OCI-LY1 (cell line): ENCODE results near the gene MAFG.

ENCODE experiments used
- H2AFZ ChIP-seq: fragments of 200-600 bp; sonication (generic), shearing (Covaris generic); 2 replicates; pipeline ENCODE4 v1.6.0; 2014; ENCODE audit warnings: antibody characterized with exemption, mild to moderate bottlenecking, low read length
- H3F3A ChIP-seq: fragments of 200-600 bp; sonication (generic), shearing (Covaris generic); 2 replicates; pipeline ENCODE4 v1.6.0; 2014; ENCODE audit warnings: mild to moderate bottlenecking, antibody characterized with exemption, low read length, moderate library complexity; ENCODE audit not compliant: insufficient read depth
- H3K27ac ChIP-seq: fragments of 200-600 bp; sonication (generic); 2 replicates; pipeline ENCODE4 v1.5.1; 2014; ENCODE audit warnings: low read length, mixed run types, mild to moderate bottlenecking, low read depth; ENCODE audit not compliant: poor library complexity, severe bottlenecking
- H3K27me3 ChIP-seq: fragments of 200-600 bp; sonication (generic); 2 replicates; pipeline ENCODE4 v1.6.0; 2014; ENCODE audit warnings: antibody characterized with exemption, mild to moderate bottlenecking, low read length, moderate library complexity; ENCODE audit not compliant: insufficient read depth
- H3K36me3 ChIP-seq: fragments of 200-600 bp; sonication (generic); 2 replicates; pipeline ENCODE4 v1.6.1; 2014; ENCODE audit warnings: mild to moderate bottlenecking, antibody characterized with exemption, low read length, moderate library complexity, mixed read lengths; ENCODE audit not compliant: insufficient read depth
- H3K4me1 ChIP-seq: fragments of 200-600 bp; sonication (generic); 2 replicates; pipeline ENCODE4 v1.5.1; 2014; ENCODE audit warnings: mild to moderate bottlenecking, low read length, moderate library complexity; ENCODE audit not compliant: insufficient read depth, severe bottlenecking
- H3K4me2 ChIP-seq: fragments of 200-600 bp; sonication (generic), shearing (Covaris generic); 2 replicates; pipeline ENCODE4 v1.6.1; 2014; ENCODE audit warnings: low read length
- H3K4me3 ChIP-seq: fragments of 200-600 bp; sonication (generic); 2 replicates; pipeline ENCODE4 v1.5.1; 2014; ENCODE audit warnings: low read length, low read depth, mild to moderate bottlenecking, mixed read lengths; ENCODE audit not compliant: poor library complexity, severe bottlenecking
- H3K79me2 ChIP-seq: fragments of 200-600 bp; shearing (Covaris generic); 2 replicates; pipeline ENCODE4 v1.6.1; 2016; ENCODE audit warnings: mixed run types, low read length, mixed read lengths; ENCODE audit not compliant: insufficient read depth
- H3K9ac ChIP-seq: fragments of 200-600 bp; sonication (generic), shearing (Covaris generic); 2 replicates; pipeline ENCODE4 v1.6.1; 2014; ENCODE audit warnings: mild to moderate bottlenecking, low read length, mixed read lengths
- H3K9me2 ChIP-seq: fragments of 200-600 bp; sonication (generic), shearing (Covaris generic); 2 replicates; pipeline ENCODE4 v1.6.1; 2014; ENCODE audit warnings: low read depth, mild to moderate bottlenecking, low read length, mixed read lengths
- H3K9me3 ChIP-seq: fragments of 200-600 bp; shearing (Covaris generic); 2 replicates; pipeline ENCODE4 v1.6.1; 2014; ENCODE audit warnings: low read length, mixed read lengths
- H4K20me1 ChIP-seq: fragments of 200-600 bp; sonication (generic), shearing (Covaris generic); 2 replicates; pipeline ENCODE4 v1.6.0; 2016; ENCODE audit warnings: mild to moderate bottlenecking, low read length; ENCODE audit not compliant: insufficient read depth
- EZH2 ChIP-seq: fragments of 200-600 bp; sonication (generic), shearing (Covaris generic); IDR thresholded peaks from 2 replicates; pipeline ENCODE4 v1.8.0; 2017; ENCODE audit warnings: borderline replicate concordance, mixed run types, mild to moderate bottlenecking, antibody characterized with exemption, low read length, moderate library complexity, mixed read lengths
- TF ChIP-seq, protein P1 (sequence below): fragments of 200-600 bp; sonication (generic), shearing (Covaris generic); IDR thresholded peaks from 2 replicates; pipeline ENCODE4 v1.5.1; 2017; ENCODE audit warnings: mild to moderate bottlenecking, antibody characterized with exemption, low read length, moderate library complexity, mixed read lengths

Gene MAFG

DNA sequence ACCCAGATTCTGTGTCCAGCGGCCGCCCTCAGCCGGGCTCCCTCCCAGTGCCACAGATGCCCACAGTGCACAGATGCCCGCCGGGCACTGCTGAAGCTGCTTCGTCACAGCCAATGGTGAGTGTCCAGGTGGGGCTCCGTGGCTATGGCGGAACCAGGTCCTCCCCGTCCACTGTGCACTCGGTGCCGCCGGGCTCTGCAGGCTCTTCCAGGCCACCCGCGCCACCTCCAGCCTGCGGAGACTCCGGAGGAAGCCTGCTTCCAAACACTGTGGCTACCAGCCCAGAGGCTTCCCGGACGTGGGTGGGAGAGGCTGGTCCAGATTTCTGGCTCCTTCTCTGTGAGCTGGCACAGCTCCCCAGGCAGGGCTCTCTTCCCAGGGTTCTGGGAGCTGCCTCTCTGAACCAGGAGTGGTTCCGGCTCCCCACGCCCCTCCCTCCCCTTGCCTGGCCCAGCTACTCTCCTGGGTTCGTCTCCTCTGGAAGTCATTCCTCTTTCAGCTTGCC lies 12.4 kb upstream of the MAFG start:
- H3K36me3 ChIP-seq, result no peaks in the 10 kb centered on the region
- H3K4me2 ChIP-seq, result no peak overlapping the region
- H3F3A ChIP-seq, result no peaks in the 10 kb centered on the region
- no peak overlapping the region for H3K4me3 ChIP-seq
- H3K27ac ChIP-seq, result no peak overlapping the region
- H2AFZ ChIP-seq, result no peak overlapping the region
- H4K20me1 ChIP-seq, result no peaks in the 10 kb centered on the region
- no peaks in the 10 kb centered on the region for H3K79me2 ChIP-seq
- no peaks in the 10 kb centered on the region for H3K9me3 ChIP-seq
- H3K27me3 ChIP-seq, result 0 out of 2 replicates have a peak, but pooled peaks cover 9% of the 10 kb centered on the region
- no peak for TF ChIP-seq EZH2
- TF ChIP-seq, protein P1, sequence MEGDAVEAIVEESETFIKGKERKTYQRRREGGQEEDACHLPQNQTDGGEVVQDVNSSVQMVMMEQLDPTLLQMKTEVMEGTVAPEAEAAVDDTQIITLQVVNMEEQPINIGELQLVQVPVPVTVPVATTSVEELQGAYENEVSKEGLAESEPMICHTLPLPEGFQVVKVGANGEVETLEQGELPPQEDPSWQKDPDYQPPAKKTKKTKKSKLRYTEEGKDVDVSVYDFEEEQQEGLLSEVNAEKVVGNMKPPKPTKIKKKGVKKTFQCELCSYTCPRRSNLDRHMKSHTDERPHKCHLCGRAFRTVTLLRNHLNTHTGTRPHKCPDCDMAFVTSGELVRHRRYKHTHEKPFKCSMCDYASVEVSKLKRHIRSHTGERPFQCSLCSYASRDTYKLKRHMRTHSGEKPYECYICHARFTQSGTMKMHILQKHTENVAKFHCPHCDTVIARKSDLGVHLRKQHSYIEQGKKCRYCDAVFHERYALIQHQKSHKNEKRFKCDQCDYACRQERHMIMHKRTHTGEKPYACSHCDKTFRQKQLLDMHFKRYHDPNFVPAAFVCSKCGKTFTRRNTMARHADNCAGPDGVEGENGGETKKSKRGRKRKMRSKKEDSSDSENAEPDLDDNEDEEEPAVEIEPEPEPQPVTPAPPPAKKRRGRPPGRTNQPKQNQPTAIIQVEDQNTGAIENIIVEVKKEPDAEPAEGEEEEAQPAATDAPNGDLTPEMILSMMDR, result no peak
- no peak overlapping the region for H3K9ac ChIP-seq
- peaks cover 18% of the 10 kb centered on the region for H3K4me1 ChIP-seq
- H3K9me2 ChIP-seq, result no peaks in the 10 kb centered on the region

DNA sequence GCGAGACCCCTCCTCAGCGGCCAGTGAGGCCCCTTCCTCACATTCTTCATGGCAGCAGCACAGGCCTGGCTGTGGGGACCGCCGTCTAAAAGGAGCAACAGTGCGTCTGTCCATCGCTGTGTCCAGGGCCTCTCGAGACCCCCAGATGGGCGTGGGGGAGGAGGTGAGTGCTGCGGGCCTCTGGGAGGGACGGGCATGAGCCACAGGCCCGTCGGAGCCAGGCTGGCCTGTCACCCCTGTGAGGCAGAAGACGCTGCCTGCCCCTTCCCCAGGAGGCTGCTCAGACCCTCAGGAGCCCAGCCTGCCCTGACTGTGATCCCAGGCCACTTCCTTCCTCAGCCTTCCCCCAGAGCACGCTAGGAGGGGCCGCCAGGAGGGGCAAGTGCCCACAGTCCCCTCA lies 11.7 kb upstream of the MAFG start:
- Histone ChIP-seq H3K4me2 (no peak overlapping the region), H3K27me3 (0 out of 2 replicates have a peak, but pooled peaks cover 3% of the 10 kb centered on the region), H3K4me3 (no peak overlapping the region), H3K9me2 (no peaks in the 10 kb centered on the region), H2AFZ (no peak overlapping the region), H3K27ac (no peak overlapping the region), H3K9ac (no peak overlapping the region), H3K79me2 (no peaks in the 10 kb centered on the region), H3F3A (no peaks in the 10 kb centered on the region), H3K4me1 (peaks cover 18% of the 10 kb centered on the region), H3K36me3 (no peaks in the 10 kb centered on the region), H3K9me3 (no peaks in the 10 kb centered on the region), H4K20me1 (no peaks in the 10 kb centered on the region)
- no peak for TF ChIP-seq EZH2
- TF ChIP-seq, protein P1, result no peak

DNA sequence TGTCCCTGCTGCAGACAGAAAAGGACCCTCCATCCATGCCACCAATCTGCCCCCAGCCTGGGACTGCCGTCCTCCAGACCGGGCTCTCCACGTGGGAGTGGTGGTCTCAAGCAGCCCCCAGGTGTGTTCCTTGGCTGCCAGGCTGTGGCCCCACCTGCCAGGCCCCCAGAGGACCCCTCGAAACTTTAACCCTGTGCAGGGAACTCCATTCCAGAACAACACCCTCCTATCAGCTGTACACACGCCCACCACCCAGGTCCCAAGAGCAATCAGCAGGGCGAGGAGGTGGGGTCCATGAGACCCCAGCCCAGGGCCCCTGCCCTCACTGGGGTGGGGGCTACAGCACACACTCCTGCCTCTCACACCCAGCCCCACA lies 8.2 kb upstream of the MAFG start:
- TF ChIP-seq, protein P1, result no peak
- no peak for TF ChIP-seq EZH2
- Histone ChIP-seq H3K36me3 (no peaks in the 10 kb centered on the region), H3K4me1 (peaks cover 12% of the 10 kb centered on the region), H2AFZ (no peak overlapping the region), H3K27ac (no peak overlapping the region), H3K4me3 (no peak overlapping the region), H3K9me2 (no peaks in the 10 kb centered on the region), H3K9me3 (no peaks in the 10 kb centered on the region), H4K20me1 (no peaks in the 10 kb centered on the region), H3K9ac (no peak overlapping the region), H3K27me3 (peaks cover 3% of the 10 kb centered on the region; the same call in 1 of the 2 replicates), H3F3A (no peaks in the 10 kb centered on the region), H3K4me2 (no peak overlapping the region), H3K79me2 (no peaks in the 10 kb centered on the region)
